ENCODE data around the gene MAGEA2. TPM values are rescaled to one million over a fixed set of nuclear protein-coding genes. Genes with fewer than 3 reads are reported as not detected.
"Not testable (repeated sequence)": the region's sequence is repeated elsewhere in the genome, so short reads cannot be mapped to it uniquely, and the experiment has no call there.

MAGEA2 gene
- total RNA-seq, 1 experiment from 2014 or later, result not detected

GRCh38 chrX:152735860-152736511, 17.7 kb downstream of the MAGEA2 start:
- no TSS peak for BruUV-seq (replicated peaks)
- Histone ChIP-seq H3K4me1 (no peaks in the 10 kb centered on the region), H3K27me3 (replicated peaks; ENCODE audit: control insufficient read depth, insufficient read depth, low read length) (no peaks in the 10 kb centered on the region), H3K36me3 (ENCODE audit: control insufficient read depth, insufficient read depth, low read length) (no peaks in the 10 kb centered on the region), H3K9me3 (no peaks in the 10 kb centered on the region), H3K4me3 (ENCODE audit: low read depth, low read length) (no peak overlapping the region)
- ChIA-PET POLR2A (no interaction called here), CTCF (no interaction called here)
- no peak for DNase-seq
- no peaks in the 10 kb centered on the region for H3K36me3 Mint-ChIP-seq (ENCODE audit: insufficient read depth, unreplicated experiment)
- no peaks in the 10 kb centered on the region for H3K4me1 Mint-ChIP-seq (ENCODE audit: low read depth, unreplicated experiment)
- peaks cover 5% of the 10 kb centered on the region for H3K27me3 Mint-ChIP-seq (ENCODE audit: insufficient read depth, unreplicated experiment)
- no peaks in the 10 kb centered on the region for H3K9me3 Mint-ChIP-seq (ENCODE audit: unreplicated experiment)
- H3K4me3 Mint-ChIP-seq (ENCODE audit: unreplicated experiment), result no peak overlapping the region
- no peak overlapping the region for H3K27ac Mint-ChIP-seq (ENCODE audit: unreplicated experiment)
- TF ChIP-seq, protein P1, sequence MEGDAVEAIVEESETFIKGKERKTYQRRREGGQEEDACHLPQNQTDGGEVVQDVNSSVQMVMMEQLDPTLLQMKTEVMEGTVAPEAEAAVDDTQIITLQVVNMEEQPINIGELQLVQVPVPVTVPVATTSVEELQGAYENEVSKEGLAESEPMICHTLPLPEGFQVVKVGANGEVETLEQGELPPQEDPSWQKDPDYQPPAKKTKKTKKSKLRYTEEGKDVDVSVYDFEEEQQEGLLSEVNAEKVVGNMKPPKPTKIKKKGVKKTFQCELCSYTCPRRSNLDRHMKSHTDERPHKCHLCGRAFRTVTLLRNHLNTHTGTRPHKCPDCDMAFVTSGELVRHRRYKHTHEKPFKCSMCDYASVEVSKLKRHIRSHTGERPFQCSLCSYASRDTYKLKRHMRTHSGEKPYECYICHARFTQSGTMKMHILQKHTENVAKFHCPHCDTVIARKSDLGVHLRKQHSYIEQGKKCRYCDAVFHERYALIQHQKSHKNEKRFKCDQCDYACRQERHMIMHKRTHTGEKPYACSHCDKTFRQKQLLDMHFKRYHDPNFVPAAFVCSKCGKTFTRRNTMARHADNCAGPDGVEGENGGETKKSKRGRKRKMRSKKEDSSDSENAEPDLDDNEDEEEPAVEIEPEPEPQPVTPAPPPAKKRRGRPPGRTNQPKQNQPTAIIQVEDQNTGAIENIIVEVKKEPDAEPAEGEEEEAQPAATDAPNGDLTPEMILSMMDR (IDR thresholded peaks at IDR 0.05; ENCODE audit: insufficient read depth in 1 of 2, low read depth in 1 of 2, low read length in 1 of 2, severe bottlenecking in 1 of 2, unreplicated experiment in 1 of 2), result no peak
- intact Hi-C loops (cut with micrococcal nuclease; ENCODE audit: unreplicated experiment), result no loop called here

GRCh38 chrX:152735101-152735500, 18.5 kb downstream of the MAGEA2 start:
- peaks cover 5% of the 10 kb centered on the region for H3K27me3 Mint-ChIP-seq (ENCODE audit: insufficient read depth, unreplicated experiment)
- intact Hi-C loops (cut with micrococcal nuclease; ENCODE audit: unreplicated experiment), result no loop called here
- no peaks in the 10 kb centered on the region for H3K4me1 Mint-ChIP-seq (ENCODE audit: low read depth, unreplicated experiment)
- no peak overlapping the region for H3K27ac Mint-ChIP-seq (ENCODE audit: unreplicated experiment)
- no peaks in the 10 kb centered on the region for H3K9me3 ChIP-seq
- H3K4me3 ChIP-seq (ENCODE audit: low read depth, low read length), result no peak overlapping the region
- TF ChIP-seq, protein P1 (IDR thresholded peaks at IDR 0.05; ENCODE audit: insufficient read depth in 1 of 2, low read depth in 1 of 2, low read length in 1 of 2, severe bottlenecking in 1 of 2, unreplicated experiment in 1 of 2), result no peak
- no peaks in the 10 kb centered on the region for H3K9me3 Mint-ChIP-seq (ENCODE audit: unreplicated experiment)
- no peaks in the 10 kb centered on the region for H3K36me3 ChIP-seq (ENCODE audit: control insufficient read depth, insufficient read depth, low read length)
- H3K36me3 Mint-ChIP-seq (ENCODE audit: insufficient read depth, unreplicated experiment), result no peaks in the 10 kb centered on the region
- H3K27me3 ChIP-seq (replicated peaks; ENCODE audit: control insufficient read depth, insufficient read depth, low read length), result no peaks in the 10 kb centered on the region
- no peaks in the 10 kb centered on the region for H3K4me1 ChIP-seq
- CTCF ChIA-PET, result no interaction called here
- POLR2A ChIA-PET, result no interaction called here
- no peak overlapping the region for H3K4me3 Mint-ChIP-seq (ENCODE audit: unreplicated experiment)
- no TSS peak for BruUV-seq (replicated peaks)
- DNase-seq, result no peak

DNA sequence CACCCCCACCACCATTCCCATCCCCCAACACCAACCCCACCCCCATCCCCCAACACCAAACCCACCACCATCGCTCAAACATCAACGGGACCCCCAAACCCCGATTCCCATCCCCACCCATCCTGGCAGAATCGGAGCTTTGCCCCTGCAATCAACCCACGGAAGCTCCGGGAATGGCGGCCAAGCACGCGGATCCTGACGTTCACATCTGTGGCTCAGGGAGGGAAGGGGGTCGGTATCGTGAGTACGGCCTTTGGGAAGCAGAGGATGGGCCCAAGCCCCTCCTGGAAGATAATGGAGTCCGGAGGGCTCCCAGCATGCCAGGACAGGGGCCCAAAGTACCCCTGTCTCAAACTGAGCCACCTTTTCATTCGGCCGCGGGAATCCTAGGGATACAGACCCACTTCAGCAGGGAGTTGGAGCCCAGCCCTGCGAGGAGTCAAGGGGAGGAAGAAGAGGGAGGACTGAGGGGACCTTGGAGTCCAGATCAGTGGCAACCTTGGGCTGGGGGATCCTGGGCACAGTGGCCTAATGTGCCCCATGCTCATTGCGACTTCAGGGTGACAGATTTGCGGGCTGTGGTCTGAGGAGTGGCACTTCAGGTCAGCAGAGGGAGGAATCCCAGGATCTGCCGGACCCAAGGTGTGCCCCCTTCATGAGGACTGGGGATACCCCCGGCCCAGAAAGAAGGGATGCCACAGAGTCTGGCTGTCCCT, 19.3 kb downstream of the MAGEA2 start:
- CTCF ChIA-PET; H3K27me3 Mint-ChIP-seq (ENCODE audit: insufficient read depth, unreplicated experiment); H3K27me3 ChIP-seq (replicated peaks; ENCODE audit: control insufficient read depth, insufficient read depth, low read length); H3K4me1 Mint-ChIP-seq (ENCODE audit: low read depth, unreplicated experiment); H3K4me3 ChIP-seq (ENCODE audit: low read depth, low read length); intact Hi-C loops (cut with micrococcal nuclease; ENCODE audit: unreplicated experiment); H3K4me1 ChIP-seq; H3K4me3 Mint-ChIP-seq (ENCODE audit: unreplicated experiment); H3K36me3 ChIP-seq (ENCODE audit: control insufficient read depth, insufficient read depth, low read length); DNase-seq; H3K27ac Mint-ChIP-seq (ENCODE audit: unreplicated experiment); H3K9me3 ChIP-seq; POLR2A ChIA-PET; H3K36me3 Mint-ChIP-seq (ENCODE audit: insufficient read depth, unreplicated experiment); BruUV-seq (replicated peaks); H3K9me3 Mint-ChIP-seq (ENCODE audit: unreplicated experiment): not testable (repeated sequence)
